ENCODE data around the gene VSNL1.

The VSNL1 gene

DNA sequence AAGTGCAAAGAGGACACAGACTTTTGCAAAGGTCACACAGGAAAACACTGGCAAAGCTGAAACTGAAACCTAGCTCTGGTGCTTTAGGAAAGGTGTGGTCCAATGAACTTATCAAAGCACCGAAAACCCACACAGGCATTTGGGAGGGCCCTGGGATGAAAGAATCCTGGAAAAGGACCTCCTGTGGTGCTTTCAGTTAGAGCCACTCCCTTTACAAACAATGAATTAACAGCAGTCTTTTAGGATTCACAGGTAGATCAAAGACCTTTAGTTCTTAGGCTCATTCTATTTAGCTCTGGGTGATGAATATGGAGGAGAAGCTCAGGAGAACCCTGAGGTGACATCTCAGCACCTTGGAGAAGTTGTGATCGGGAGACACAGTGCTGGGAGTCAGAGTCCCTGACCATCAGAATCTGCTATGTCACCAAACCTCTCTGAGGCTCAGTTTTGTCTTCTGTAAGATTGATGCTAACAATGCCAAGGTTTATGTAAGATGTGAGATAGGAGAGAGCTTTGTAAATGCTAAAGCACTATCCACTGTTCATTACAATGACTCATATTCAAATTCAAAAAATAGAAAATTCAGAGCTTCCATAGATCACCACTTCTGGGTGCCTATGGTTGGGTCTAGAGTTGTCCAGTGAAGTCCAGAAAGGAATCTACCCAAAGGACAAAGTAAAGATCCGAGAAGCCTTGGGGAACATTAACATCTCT, 39.3 kb downstream of the VSNL1 start:
- in situ Hi-C loops (cut with HindIII; ENCODE audit: low sequenced_read_pairs) = no loop called here
- no peak for TF ChIP-seq CTCF (IDR thresholded peaks at IDR 0.05; ENCODE audit: low read depth, low read length)
- no peak overlapping the region for H3K4me3 ChIP-seq (ENCODE audit: low read depth, low read length)
- no peak for DNase-seq (ENCODE audit: low read depth, low spot score)

- no peak for DNase-seq (ENCODE audit: low read depth, low spot score)
- H3K4me3 ChIP-seq (ENCODE audit: low read depth, low read length) = no peak overlapping the region
- in situ Hi-C loops (cut with HindIII; ENCODE audit: low sequenced_read_pairs) = no loop called here
- no peak for TF ChIP-seq CTCF (IDR thresholded peaks at IDR 0.05; ENCODE audit: low read depth, low read length)
Measured at GRCh38 chr2:17580319-17580715, 39.8 kb downstream of the VSNL1 start.

DNA sequence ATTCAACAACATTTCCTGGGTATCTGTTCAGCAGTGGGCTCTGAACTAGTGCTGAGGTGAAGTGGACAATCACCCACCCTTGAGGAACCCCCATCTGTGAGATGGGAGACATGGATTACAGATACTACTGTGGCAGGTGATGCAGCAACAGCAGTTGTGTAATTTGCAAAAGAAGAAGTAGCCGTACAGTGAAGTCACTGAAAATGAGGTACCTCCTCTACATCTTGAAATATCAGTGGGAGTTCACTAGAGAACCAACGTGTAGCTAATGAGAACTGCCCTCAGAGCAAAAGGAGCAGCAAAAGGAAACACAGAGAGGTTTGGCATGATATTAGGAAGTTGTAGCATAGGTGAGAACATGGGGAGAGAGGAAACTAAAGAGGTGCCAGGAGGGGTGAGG, 41.3 kb downstream of the VSNL1 start:
- no peak for DNase-seq (ENCODE audit: low read depth, low spot score)
- no peak overlapping the region for H3K4me3 ChIP-seq (ENCODE audit: low read depth, low read length)
- in situ Hi-C loops (cut with HindIII; ENCODE audit: low sequenced_read_pairs) = no loop called here
- TF ChIP-seq CTCF (IDR thresholded peaks at IDR 0.05; ENCODE audit: low read depth, low read length) = no peak

- DNase-seq (ENCODE audit: low read depth, low spot score) = peak; percentile 23
- no peak overlapping the region for H3K4me3 ChIP-seq (ENCODE audit: low read depth, low read length)
- no peak for TF ChIP-seq CTCF (IDR thresholded peaks at IDR 0.05; ENCODE audit: low read depth, low read length)
- in situ Hi-C loops (cut with HindIII; ENCODE audit: low sequenced_read_pairs) = no loop called here
Measured at GRCh38 chr2:17583166-17583565, 42.7 kb downstream of the VSNL1 start.

- no peak for TF ChIP-seq CTCF (IDR thresholded peaks at IDR 0.05; ENCODE audit: low read depth, low read length)
- in situ Hi-C loops (cut with HindIII; ENCODE audit: low sequenced_read_pairs) = no loop called here
- DNase-seq (ENCODE audit: low read depth, low spot score) = no peak
- H3K4me3 ChIP-seq (ENCODE audit: low read depth, low read length) = no peak overlapping the region
Measured at GRCh38 chr2:17583646-17584045, 43.1 kb downstream of the VSNL1 start.

- in situ Hi-C loops (cut with HindIII; ENCODE audit: low sequenced_read_pairs) = no loop called here
- no peak for TF ChIP-seq CTCF (IDR thresholded peaks at IDR 0.05; ENCODE audit: low read depth, low read length)
- DNase-seq (ENCODE audit: low read depth, low spot score) = no peak
- no peak overlapping the region for H3K4me3 ChIP-seq (ENCODE audit: low read depth, low read length)
Measured at GRCh38 chr2:17584689-17585088, 44.2 kb downstream of the VSNL1 start.
